Smooth muscle cell (in vitro differentiated cells): ENCODE results near the gene PROM2. TPM values are rescaled to one million over a fixed set of nuclear protein-coding genes. Genes with fewer than 3 reads are reported as not detected.
A peak's percentile ranks its signal among the peaks of the same experiment; 100 is the strongest.

ENCODE experiments used
- DNase-seq: peaks from one replicate; lab custom pipeline; 2025; ENCODE audit not compliant: unreplicated experiment; lab: John Stamatoyannopoulos, UW
- H2AFZ ChIP-seq: fragments of 200-600 bp; sonication (generic); 2 replicates; pipeline ENCODE4 v1.6.0; 2016; ENCODE audit warnings: antibody characterized with exemption, low read depth, mild to moderate bottlenecking
- H3F3A ChIP-seq: fragments of 200-600 bp; sonication (generic); 2 replicates; pipeline ENCODE4 v1.6.0; 2017; ENCODE audit warnings: antibody characterized with exemption, low read depth
- H3K27ac ChIP-seq: fragments of 200-600 bp; sonication (generic); 2 replicates; pipeline ENCODE4 v1.5.1; 2016; ENCODE audit warnings: low read depth, mild to moderate bottlenecking
- H3K27me3 ChIP-seq: fragments of 200-600 bp; sonication (generic); 2 replicates; pipeline ENCODE4 v1.6.1; 2016; ENCODE audit warnings: low read depth, mild to moderate bottlenecking
- H3K36me3 ChIP-seq: fragments of 200-600 bp; sonication (generic); 2 replicates; pipeline ENCODE4 v1.5.1; 2016; ENCODE audit warnings: low read depth
- H3K4me1 ChIP-seq: fragments of 200-600 bp; sonication (generic); 2 replicates; pipeline ENCODE4 v1.5.1; 2016; ENCODE audit warnings: low read depth
- H3K4me2 ChIP-seq: fragments of 200-600 bp; sonication (generic); 2 replicates; pipeline ENCODE4 v1.6.0; 2016; ENCODE audit warnings: mild to moderate bottlenecking
- H3K4me3 ChIP-seq: fragments of 200-600 bp; sonication (generic); 2 replicates; pipeline ENCODE4 v1.5.1; 2016; ENCODE audit warnings: mild to moderate bottlenecking
- H3K79me2 ChIP-seq: fragments of 200-600 bp; sonication (generic); 2 replicates; pipeline ENCODE4 v1.6.0; 2016; ENCODE audit warnings: low read depth, mild to moderate bottlenecking
- H3K9ac ChIP-seq: fragments of 200-600 bp; sonication (generic); 2 replicates; pipeline ENCODE4 v1.6.0; 2016; ENCODE audit warnings: low read depth
- H3K9me3 ChIP-seq: fragments of 200-600 bp; sonication (generic); replicated peaks from 2 replicates; pipeline ENCODE4 v1.5.1; 2016; ENCODE audit warnings: low read depth
- H4K20me1 ChIP-seq: fragments of 200-600 bp; sonication (generic); 2 replicates; pipeline ENCODE4 v1.6.0; 2016; ENCODE audit warnings: low read depth
- CTCF ChIP-seq: fragments of 200-600 bp; sonication (generic); IDR thresholded peaks from 2 replicates; pipeline ENCODE4 v1.5.1; 2017; ENCODE audit warnings: borderline replicate concordance, mild to moderate bottlenecking, antibody characterized with exemption; ENCODE audit not compliant: insufficient read depth, poor library complexity, severe bottlenecking
- WGBS: methylation state at CpG from one replicate; pipeline ENCODE4 v1.1.7; 2016; ENCODE audit warnings: low lambda C conversion rate; 5-methylcytosine and 5-hydroxymethylcytosine counted together
- polyA plus RNA-seq: library from polyadenylated mRNA; unstranded; fragments of >200 nt; fragmentation: Nextera tagmentation; extraction: Ambion mirVana; gene quantifications from 2 replicates; pipeline ENCODE4 v1.2.1, GENCODE V29; 2016
- total RNA-seq: library from RNA; depleted of rRNA; stranded (reverse); fragments of >200 nt; gene quantifications from 2 replicates; pipeline ENCODE4 v1.2.3, GENCODE V29; 2014

Gene PROM2
- total RNA-seq (2.8 and 4.2 TPM in 2 replicates), polyA plus RNA-seq (0.70 and 2.6 TPM in 2 replicates)

- Histone ChIP-seq H3K4me3 (no peak within 1 kb of the TSS), H3K27ac (no peak within 1 kb of the TSS), H3K9me3 (no peaks in the 10 kb centered on the region), H3K27me3 (no peaks in the 10 kb centered on the region), H2AFZ (no peak within 1 kb of the TSS), H3K4me1 (no peaks in the 10 kb centered on the region), H3K9ac (no peak within 1 kb of the TSS), H3K4me2 (no peak within 1 kb of the TSS), H3F3A (no peaks in the 10 kb centered on the region), H3K36me3 (no peaks in the 10 kb centered on the region), H3K79me2 (no peaks in the 10 kb centered on the region), H4K20me1 (no peaks in the 10 kb centered on the region)
- DNase-seq: no peak
- 70% methylated on average over 17 of the region's 17 CpGs for WGBS
- TF ChIP-seq CTCF: no peak
Observed at GRCh38 chr2:95274291-95275150, at the start of gene PROM2. PROM2 (plus strand) TSS chr2:95274449; CDS start chr2:95274586, 137 bp downstream.

- Histone ChIP-seq H3K36me3 (peaks cover 16% of the 10 kb centered on the region), H3F3A (no peaks in the 10 kb centered on the region), H3K4me1 (no peaks in the 10 kb centered on the region), H3K27me3 (no peaks in the 10 kb centered on the region), H3K27ac (no peak overlapping the region), H3K9me3 (peaks cover 22% of the 10 kb centered on the region), H3K79me2 (no peaks in the 10 kb centered on the region), H4K20me1 (no peaks in the 10 kb centered on the region), H3K4me2 (no peak overlapping the region), H2AFZ (no peak overlapping the region), H3K4me3 (no peak overlapping the region), H3K9ac (no peak overlapping the region)
- TF ChIP-seq CTCF: no peak
- DNase-seq: no peak
Observed at GRCh38 chr2:95225658-95226057, 48.6 kb upstream of the PROM2 start.

- H3K4me1 ChIP-seq: no peaks in the 10 kb centered on the region
- 51% methylated on average over 3 of the region's 3 CpGs for WGBS
- no peaks in the 10 kb centered on the region for H4K20me1 ChIP-seq
- no peaks in the 10 kb centered on the region for H3F3A ChIP-seq
- H3K27me3 ChIP-seq: no peaks in the 10 kb centered on the region
- H3K4me2 ChIP-seq: no peak overlapping the region
- no peaks in the 10 kb centered on the region for H3K79me2 ChIP-seq
- no peak overlapping the region for H2AFZ ChIP-seq
- H3K36me3 ChIP-seq: no peaks in the 10 kb centered on the region
- H3K9me3 ChIP-seq: no peaks in the 10 kb centered on the region
- no peak overlapping the region for H3K27ac ChIP-seq
- H3K4me3 ChIP-seq: no peak overlapping the region
- peak; percentile 58 for TF ChIP-seq CTCF
- no peak overlapping the region for H3K9ac ChIP-seq
- DNase-seq: no peak
Observed at GRCh38 chr2:95231723-95232122, 42.5 kb upstream of the PROM2 start.

GRCh38 chr2:95232232-95232631 is 42.0 kb upstream of the PROM2 start:
- Histone ChIP-seq H3F3A (no peaks in the 10 kb centered on the region), H3K4me3 (no peak overlapping the region), H3K79me2 (no peaks in the 10 kb centered on the region), H3K36me3 (no peaks in the 10 kb centered on the region), H3K4me2 (no peak overlapping the region), H3K9ac (no peak overlapping the region), H4K20me1 (no peaks in the 10 kb centered on the region), H3K27me3 (no peaks in the 10 kb centered on the region), H2AFZ (no peak overlapping the region), H3K4me1 (no peaks in the 10 kb centered on the region), H3K9me3 (no peaks in the 10 kb centered on the region), H3K27ac (no peak overlapping the region)
- 91% methylated on average over 1 of the region's 1 CpG for WGBS
- TF ChIP-seq CTCF: no peak
- no peak for DNase-seq
